Measurements from ENCODE around the gene SLC2A3.

DNA sequence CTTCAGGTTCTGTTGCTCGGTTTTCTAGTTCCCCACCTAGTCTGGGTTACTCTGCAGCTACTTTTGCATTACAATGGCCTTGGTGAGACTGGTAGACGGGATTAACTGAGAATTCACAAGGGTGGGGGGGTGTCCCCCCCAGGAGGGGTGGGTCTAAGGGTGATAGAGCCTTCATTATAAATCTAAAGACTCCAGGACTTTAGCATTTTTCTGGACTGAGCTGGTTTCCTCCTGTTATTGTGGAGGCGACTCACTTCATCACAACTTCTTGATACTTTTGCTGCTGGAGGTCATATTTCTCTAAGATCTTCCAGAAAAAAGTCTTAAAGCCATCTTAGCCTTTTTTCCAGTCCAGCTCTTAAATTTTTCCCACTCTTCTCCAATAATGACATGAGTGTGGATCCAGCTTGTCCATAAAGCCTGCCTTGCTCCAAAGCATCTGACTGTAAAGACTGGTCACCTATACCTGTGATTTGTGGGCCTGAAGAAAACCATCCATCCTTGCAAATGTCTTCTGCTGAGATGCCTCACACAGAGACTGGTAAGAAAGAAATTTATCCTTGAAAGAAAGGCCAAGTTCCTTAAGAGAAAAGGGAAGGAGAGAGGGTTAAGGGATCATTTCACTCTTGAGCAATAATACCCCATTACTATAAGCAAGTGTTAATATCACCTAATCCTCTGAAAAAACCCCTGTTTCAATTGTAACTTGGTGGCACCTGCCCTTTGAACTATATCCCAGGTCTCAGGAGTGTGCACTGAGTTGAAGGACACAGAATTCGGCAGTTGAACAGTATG, 43.6 kb downstream of the SLC2A3 start:
- TF ChIP-seq, protein P1, sequence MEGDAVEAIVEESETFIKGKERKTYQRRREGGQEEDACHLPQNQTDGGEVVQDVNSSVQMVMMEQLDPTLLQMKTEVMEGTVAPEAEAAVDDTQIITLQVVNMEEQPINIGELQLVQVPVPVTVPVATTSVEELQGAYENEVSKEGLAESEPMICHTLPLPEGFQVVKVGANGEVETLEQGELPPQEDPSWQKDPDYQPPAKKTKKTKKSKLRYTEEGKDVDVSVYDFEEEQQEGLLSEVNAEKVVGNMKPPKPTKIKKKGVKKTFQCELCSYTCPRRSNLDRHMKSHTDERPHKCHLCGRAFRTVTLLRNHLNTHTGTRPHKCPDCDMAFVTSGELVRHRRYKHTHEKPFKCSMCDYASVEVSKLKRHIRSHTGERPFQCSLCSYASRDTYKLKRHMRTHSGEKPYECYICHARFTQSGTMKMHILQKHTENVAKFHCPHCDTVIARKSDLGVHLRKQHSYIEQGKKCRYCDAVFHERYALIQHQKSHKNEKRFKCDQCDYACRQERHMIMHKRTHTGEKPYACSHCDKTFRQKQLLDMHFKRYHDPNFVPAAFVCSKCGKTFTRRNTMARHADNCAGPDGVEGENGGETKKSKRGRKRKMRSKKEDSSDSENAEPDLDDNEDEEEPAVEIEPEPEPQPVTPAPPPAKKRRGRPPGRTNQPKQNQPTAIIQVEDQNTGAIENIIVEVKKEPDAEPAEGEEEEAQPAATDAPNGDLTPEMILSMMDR (IDR thresholded peaks at IDR 0.05), result no peak
- no peak for TF ChIP-seq POLR2A (IDR thresholded peaks at IDR 0.05)
- TF ChIP-seq POLR2AphosphoS5 (IDR thresholded peaks at IDR 0.05), result no peak
